ENCODE results near the gene TPRN.

The TPRN gene

GRCh38 chr9:137219757-137220316 is 19.3 kb upstream of the TPRN start:
- no peak for TF ChIP-seq PAX5 (IDR thresholded peaks at IDR 0.05; ENCODE audit: insufficient read depth, low read length, severe bottlenecking)
- TF ChIP-seq POLR2AphosphoS5 (IDR thresholded peaks at IDR 0.05; ENCODE audit: low read depth, low read length) = no peak
- no peak for TF ChIP-seq POLR2A (IDR thresholded peaks at IDR 0.05; ENCODE audit: low read depth, low read length)
- TF ChIP-seq POU2F2 (IDR thresholded peaks at IDR 0.05; ENCODE audit: low read depth, low read length) = no peak
- no peak for TF ChIP-seq SPI1 (IDR thresholded peaks at IDR 0.05; ENCODE audit: low read depth, low read length)
- TF ChIP-seq TAF1 (IDR thresholded peaks at IDR 0.05; ENCODE audit: low read depth, low read length) = no peak
- DNase-seq (ENCODE audit: insufficient read length, low spot score) = no peak
- no peak for FAIRE-seq

- DNase-seq (ENCODE audit: insufficient read length, low spot score) = no peak
- TF ChIP-seq POLR2AphosphoS5 (IDR thresholded peaks at IDR 0.05; ENCODE audit: low read depth, low read length) (no peak), SPI1 (IDR thresholded peaks at IDR 0.05; ENCODE audit: low read depth, low read length) (no peak), POU2F2 (IDR thresholded peaks at IDR 0.05; ENCODE audit: low read depth, low read length) (no peak), POLR2A (IDR thresholded peaks at IDR 0.05; ENCODE audit: low read depth, low read length) (no peak), TAF1 (IDR thresholded peaks at IDR 0.05; ENCODE audit: low read depth, low read length) (no peak), PAX5 (IDR thresholded peaks at IDR 0.05; ENCODE audit: insufficient read depth, low read length, severe bottlenecking) (no peak)
- no peak for FAIRE-seq
These were observed 18.3 kb upstream of the TPRN start for GRCh38 chr9:137218754-137219271.

GRCh38 chr9:137218212-137218753 is 17.7 kb upstream of the TPRN start:
- no peak for DNase-seq (ENCODE audit: insufficient read length, low spot score)
- TF ChIP-seq POLR2AphosphoS5 (IDR thresholded peaks at IDR 0.05; ENCODE audit: low read depth, low read length) = no peak
- TF ChIP-seq POU2F2 (IDR thresholded peaks at IDR 0.05; ENCODE audit: low read depth, low read length) = no peak
- TF ChIP-seq POLR2A (IDR thresholded peaks at IDR 0.05; ENCODE audit: low read depth, low read length) = no peak
- no peak for TF ChIP-seq TAF1 (IDR thresholded peaks at IDR 0.05; ENCODE audit: low read depth, low read length)
- TF ChIP-seq SPI1 (IDR thresholded peaks at IDR 0.05; ENCODE audit: low read depth, low read length) = no peak
- TF ChIP-seq PAX5 (IDR thresholded peaks at IDR 0.05; ENCODE audit: insufficient read depth, low read length, severe bottlenecking) = no peak

GRCh38 chr9:137217276-137218211 is 17.0 kb upstream of the TPRN start:
- TF ChIP-seq POLR2AphosphoS5 (IDR thresholded peaks at IDR 0.05; ENCODE audit: low read depth, low read length) = no peak
- TF ChIP-seq TAF1 (IDR thresholded peaks at IDR 0.05; ENCODE audit: low read depth, low read length) = no peak
- no peak for TF ChIP-seq SPI1 (IDR thresholded peaks at IDR 0.05; ENCODE audit: low read depth, low read length)
- no peak for TF ChIP-seq POU2F2 (IDR thresholded peaks at IDR 0.05; ENCODE audit: low read depth, low read length)
- no peak for TF ChIP-seq PAX5 (IDR thresholded peaks at IDR 0.05; ENCODE audit: insufficient read depth, low read length, severe bottlenecking)
- no peak for TF ChIP-seq POLR2A (IDR thresholded peaks at IDR 0.05; ENCODE audit: low read depth, low read length)
- DNase-seq (ENCODE audit: insufficient read length, low spot score) (no peak), FAIRE-seq (no peak)

More at GRCh38 chr9:137218212-137218753, 17.7 kb upstream of the TPRN start:
- FAIRE-seq = no peak

DNA sequence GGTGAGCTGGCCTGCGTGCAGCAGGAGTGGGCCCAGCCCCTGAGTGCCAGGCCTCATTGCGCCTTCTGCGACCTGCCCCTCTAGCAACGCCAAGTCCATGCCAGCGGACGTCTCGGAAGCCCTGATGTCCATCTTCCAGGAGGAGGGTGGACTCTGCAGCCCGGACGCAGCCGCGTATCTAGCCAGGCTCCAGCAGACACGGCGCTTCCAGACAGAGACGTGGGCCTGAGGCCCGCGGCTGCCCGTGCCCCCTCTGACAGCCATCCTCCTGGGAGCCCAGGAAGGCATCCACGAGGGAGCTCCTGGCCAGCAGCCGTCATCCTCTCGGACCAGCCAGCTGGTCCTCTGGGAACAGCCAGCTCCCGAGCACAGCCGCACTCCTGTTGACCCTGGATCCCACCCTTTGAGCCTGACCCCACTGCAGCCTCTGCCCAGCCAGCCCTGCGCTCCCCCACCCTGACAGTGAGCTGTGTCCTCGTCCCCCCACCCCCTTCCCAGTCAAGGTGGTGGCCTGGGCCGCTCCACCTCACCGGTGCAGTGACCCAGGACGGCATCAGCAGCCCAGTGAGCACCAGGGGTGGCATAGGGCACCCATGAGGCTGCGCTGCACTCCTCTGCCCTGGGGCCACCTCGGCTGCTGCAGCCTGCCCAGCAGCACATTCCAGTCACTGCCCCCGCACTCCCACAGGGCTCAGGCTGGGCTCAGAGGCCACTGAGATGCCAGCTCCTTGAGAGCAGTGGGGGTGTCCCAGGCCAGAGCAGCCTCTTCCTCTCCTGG is 15.8 kb upstream of the TPRN start:
- no peak for TF ChIP-seq POU2F2 (IDR thresholded peaks at IDR 0.05; ENCODE audit: low read depth, low read length)
- TF ChIP-seq SPI1 (IDR thresholded peaks at IDR 0.05; ENCODE audit: low read depth, low read length) = no peak
- TF ChIP-seq POLR2AphosphoS5 (IDR thresholded peaks at IDR 0.05; ENCODE audit: low read depth, low read length) = no peak
- no peak for TF ChIP-seq TAF1 (IDR thresholded peaks at IDR 0.05; ENCODE audit: low read depth, low read length)
- no peak for TF ChIP-seq POLR2A (IDR thresholded peaks at IDR 0.05; ENCODE audit: low read depth, low read length)
- TF ChIP-seq PAX5 (IDR thresholded peaks at IDR 0.05; ENCODE audit: insufficient read depth, low read length, severe bottlenecking) = no peak
- FAIRE-seq (no peak), DNase-seq (ENCODE audit: insufficient read length, low spot score) (no peak)

DNA sequence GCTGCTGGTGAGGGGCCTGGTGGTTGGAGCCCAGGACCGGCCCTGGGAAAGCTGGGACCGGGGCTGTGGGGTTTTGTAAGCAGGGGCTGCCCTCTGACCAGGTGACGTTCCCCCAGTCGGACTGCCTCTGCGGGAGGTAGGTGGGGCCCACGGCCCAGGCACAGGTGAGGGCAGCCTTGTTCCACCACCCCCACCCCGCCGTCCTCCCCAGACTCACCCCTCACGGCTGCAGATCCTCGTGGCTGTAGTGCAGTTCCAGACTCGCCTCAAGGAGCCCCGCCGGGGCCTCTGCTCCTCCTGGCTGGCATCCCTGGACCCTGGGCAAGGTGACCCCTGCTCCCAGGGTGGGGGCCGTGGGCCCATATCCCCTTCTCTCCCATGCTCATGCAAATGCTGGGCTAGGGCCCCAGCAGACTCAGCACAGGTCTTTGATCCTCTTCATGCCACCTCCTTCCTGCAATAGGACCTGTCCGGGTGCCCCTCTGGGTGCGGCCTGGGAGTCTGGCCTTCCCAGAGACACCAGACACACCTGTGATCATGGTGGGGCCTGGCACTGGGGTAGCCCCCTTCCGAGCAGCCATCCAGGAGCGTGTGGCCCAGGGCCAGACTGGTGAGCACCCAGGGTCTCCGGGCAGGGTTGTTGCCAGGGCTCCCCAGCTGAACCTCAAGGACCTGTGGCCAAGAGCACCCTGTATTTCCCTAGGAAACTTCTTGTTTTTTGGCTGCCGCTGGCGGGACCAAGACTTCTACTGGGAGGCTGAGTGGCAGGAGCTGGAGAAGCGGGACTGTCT is 14.8 kb upstream of the TPRN start:
- TF ChIP-seq TAF1 (IDR thresholded peaks at IDR 0.05; ENCODE audit: low read depth, low read length) = no peak
- TF ChIP-seq POU2F2 (IDR thresholded peaks at IDR 0.05; ENCODE audit: low read depth, low read length) = no peak
- TF ChIP-seq PAX5 (IDR thresholded peaks at IDR 0.05; ENCODE audit: insufficient read depth, low read length, severe bottlenecking) = no peak
- no peak for TF ChIP-seq SPI1 (IDR thresholded peaks at IDR 0.05; ENCODE audit: low read depth, low read length)
- FAIRE-seq = no peak
- DNase-seq (ENCODE audit: insufficient read length, low spot score) = no peak

- TF ChIP-seq POU2F2 (IDR thresholded peaks at IDR 0.05; ENCODE audit: low read depth, low read length) (no peak), PAX5 (IDR thresholded peaks at IDR 0.05; ENCODE audit: insufficient read depth, low read length, severe bottlenecking) (no peak), POLR2AphosphoS5 (IDR thresholded peaks at IDR 0.05; ENCODE audit: low read depth, low read length) (no peak), TAF1 (IDR thresholded peaks at IDR 0.05; ENCODE audit: low read depth, low read length) (no peak), SPI1 (IDR thresholded peaks at IDR 0.05; ENCODE audit: low read depth, low read length) (no peak)
- DNase-seq (ENCODE audit: insufficient read length, low spot score) (no peak), FAIRE-seq (no peak)
These were observed 14.1 kb upstream of the TPRN start for GRCh38 chr9:137214620-137215019.

Data from GM12891 (cell line).